Measurements from ENCODE around the gene MOSPD2.
A peak's percentile ranks its signal among the peaks of the same experiment; 100 is the strongest.

MOSPD2 gene

DNA sequence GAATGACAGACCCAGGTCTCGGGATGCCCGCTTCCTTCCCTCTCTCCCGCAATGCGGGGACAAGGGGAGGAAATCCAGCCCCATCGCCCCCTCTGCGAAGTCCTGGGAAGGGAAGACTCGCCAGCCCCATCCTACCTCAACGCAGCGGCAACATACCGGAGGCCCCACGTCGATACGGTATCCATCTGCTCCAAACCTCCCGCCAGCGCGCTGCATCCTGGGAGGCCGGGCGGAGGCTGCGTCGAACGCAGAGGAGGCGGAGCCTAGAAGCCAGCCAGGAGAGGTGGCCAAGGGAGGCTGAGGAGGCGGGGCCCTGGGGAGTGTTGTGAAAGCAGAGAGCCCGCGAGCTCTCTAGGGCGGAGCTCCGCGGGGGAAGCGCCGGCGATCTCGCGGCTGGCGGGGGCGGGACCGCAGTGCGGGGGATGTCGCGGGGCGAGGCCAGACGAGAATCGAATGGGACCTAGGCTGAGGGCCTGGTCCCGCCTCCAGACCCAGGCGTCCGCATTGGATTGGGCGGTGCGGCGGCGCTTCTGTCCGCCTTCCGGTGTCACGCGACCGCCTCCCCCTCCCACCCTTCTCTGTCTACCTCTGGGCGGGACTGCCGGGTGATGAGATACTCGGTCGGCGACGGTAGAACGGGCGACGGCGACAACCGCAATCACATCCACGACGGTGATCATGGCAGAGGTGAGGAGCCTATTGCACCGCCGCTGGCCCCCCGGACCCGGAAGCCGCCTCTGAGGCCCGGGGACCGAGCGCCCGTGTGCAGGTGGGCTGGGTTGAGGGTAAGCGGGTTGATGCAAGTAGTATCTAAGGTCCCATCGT lies at the start of gene MOSPD2, which contains the start of gene FANCB:
Gene MOSPD2 (plus strand): TSS at position 571 of the 825 bp plus-strand sequence. CDS start 108 bp downstream, at position 679.
Gene FANCB (minus strand): TSS at position 219 of the 825 bp plus-strand sequence. CDS start 7,559 bp downstream, outside the sequence.
- FAIRE-seq, result no peak
- TF ChIP-seq, protein P1, sequence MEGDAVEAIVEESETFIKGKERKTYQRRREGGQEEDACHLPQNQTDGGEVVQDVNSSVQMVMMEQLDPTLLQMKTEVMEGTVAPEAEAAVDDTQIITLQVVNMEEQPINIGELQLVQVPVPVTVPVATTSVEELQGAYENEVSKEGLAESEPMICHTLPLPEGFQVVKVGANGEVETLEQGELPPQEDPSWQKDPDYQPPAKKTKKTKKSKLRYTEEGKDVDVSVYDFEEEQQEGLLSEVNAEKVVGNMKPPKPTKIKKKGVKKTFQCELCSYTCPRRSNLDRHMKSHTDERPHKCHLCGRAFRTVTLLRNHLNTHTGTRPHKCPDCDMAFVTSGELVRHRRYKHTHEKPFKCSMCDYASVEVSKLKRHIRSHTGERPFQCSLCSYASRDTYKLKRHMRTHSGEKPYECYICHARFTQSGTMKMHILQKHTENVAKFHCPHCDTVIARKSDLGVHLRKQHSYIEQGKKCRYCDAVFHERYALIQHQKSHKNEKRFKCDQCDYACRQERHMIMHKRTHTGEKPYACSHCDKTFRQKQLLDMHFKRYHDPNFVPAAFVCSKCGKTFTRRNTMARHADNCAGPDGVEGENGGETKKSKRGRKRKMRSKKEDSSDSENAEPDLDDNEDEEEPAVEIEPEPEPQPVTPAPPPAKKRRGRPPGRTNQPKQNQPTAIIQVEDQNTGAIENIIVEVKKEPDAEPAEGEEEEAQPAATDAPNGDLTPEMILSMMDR (IDR thresholded peaks at IDR 0.05; ENCODE audit: insufficient read depth, missing control alignments), result no peak

DNA sequence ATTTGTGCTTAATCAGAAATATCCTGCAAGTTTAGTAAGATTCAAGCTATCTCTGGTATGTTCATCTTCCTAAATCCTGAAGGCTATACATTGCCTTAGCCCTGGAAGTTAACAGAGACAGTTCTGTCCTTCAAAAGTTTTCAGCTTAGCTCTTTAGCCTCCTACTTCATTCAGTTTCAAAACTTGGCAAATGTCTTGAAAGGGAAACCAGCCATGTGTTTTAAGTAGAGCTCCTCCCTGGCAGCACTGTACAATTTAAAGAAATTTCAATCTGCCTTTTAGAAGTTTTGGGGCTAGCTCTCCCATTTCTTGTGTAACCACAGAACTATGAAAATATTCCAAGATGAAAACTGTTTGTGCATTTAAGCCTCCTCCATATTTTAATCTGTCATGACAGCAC lies 47.4 kb upstream of the MOSPD2 start:
- no peak for FAIRE-seq
- no peak for DNase-seq (ENCODE audit: insufficient read length, low spot score)
- TF ChIP-seq, protein P1 (IDR thresholded peaks at IDR 0.05; ENCODE audit: insufficient read depth, missing control alignments), result no peak

More for the DNA sequence above, at the start of gene MOSPD2, which contains the start of gene FANCB:
- peak; percentile 41 for DNase-seq (ENCODE audit: insufficient read length, low spot score)

DNA sequence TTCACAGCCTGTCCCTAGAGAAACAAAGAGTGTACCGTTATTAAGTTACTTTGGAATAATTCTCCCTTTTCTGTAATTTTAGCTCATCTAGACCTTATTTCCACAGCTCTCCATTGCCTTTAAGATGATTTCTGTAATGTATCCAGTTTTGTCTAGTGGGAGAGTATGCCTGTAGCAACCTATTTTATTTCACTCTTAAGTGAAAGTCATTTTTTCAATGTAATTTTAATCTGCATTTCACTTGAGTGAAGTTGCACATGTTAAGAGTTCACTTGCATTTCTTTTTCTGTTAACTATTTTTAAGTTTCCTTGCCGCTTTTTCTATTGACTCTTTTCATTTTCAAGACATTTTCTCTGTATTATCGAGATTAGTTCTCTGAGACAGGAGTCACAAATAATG lies 46.9 kb upstream of the MOSPD2 start:
- TF ChIP-seq, protein P1 (IDR thresholded peaks at IDR 0.05; ENCODE audit: insufficient read depth, missing control alignments), result no peak
- no peak for DNase-seq (ENCODE audit: insufficient read length, low spot score)
- FAIRE-seq, result no peak

DNA sequence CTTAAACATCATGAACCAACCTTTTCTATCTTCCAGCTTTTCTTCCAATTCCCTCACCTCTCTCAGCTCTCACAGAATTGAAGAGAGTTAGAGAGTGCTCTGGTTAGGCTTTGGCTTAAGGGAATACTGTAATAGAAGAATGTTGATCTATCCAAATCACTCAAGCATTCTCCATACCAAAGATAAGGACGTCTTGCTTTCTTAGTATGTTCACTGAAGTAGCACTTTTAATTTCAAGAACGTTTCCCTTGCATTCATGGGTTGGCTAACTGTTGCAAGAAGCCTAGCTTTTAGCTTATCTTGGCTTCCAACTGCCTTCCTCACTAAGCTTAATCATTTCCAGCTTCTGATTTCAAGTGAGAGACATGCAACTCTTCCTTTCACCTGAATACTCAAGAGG lies 43.6 kb upstream of the MOSPD2 start:
- no peak for FAIRE-seq
- TF ChIP-seq, protein P1 (IDR thresholded peaks at IDR 0.05; ENCODE audit: insufficient read depth, missing control alignments), result no peak
- no peak for DNase-seq (ENCODE audit: insufficient read length, low spot score)

DNA sequence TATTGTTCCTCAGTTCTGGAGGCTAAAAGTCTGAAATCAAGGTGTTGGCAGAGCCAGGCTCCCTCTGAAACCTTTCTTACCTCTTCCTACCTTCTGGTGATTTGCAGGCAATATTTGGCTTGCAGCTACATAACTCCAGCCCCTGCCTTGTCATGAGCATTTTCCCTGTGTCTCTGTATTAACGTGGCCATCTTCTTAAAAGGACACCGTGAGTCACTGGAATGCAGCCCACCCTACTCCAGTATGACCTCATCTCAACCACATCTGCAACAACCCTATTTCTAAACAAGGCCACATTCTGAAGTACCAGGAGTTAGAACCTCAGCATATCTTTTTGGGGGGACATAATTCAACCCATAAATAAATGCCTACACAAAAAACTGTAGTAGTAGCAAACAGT lies 41.1 kb upstream of the MOSPD2 start:
- no peak for FAIRE-seq
- TF ChIP-seq, protein P1 (IDR thresholded peaks at IDR 0.05; ENCODE audit: insufficient read depth, missing control alignments), result no peak
- no peak for DNase-seq (ENCODE audit: insufficient read length, low spot score)

DNA sequence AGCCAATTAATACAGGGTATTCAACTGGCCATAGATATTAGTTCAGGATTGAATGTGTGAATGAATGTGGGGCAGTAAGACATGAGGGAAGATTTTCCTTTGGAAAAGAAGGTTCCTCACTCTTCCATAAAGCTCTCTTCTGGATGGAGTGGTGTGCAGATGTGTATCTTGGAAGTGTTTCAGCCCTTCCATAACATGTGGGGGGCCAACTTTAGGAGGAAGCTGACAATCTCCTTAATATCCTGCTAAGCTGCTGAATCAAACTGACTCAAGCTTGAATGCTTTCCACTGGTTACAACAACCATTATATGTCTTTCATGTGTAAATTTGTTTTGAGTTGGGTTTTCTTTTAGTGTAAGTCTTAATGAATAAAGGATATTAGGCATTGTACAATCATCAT lies 40.6 kb upstream of the MOSPD2 start:
- no peak for DNase-seq (ENCODE audit: insufficient read length, low spot score)
- TF ChIP-seq, protein P1 (IDR thresholded peaks at IDR 0.05; ENCODE audit: insufficient read depth, missing control alignments), result no peak
- peak; percentile 41 for FAIRE-seq

DNA sequence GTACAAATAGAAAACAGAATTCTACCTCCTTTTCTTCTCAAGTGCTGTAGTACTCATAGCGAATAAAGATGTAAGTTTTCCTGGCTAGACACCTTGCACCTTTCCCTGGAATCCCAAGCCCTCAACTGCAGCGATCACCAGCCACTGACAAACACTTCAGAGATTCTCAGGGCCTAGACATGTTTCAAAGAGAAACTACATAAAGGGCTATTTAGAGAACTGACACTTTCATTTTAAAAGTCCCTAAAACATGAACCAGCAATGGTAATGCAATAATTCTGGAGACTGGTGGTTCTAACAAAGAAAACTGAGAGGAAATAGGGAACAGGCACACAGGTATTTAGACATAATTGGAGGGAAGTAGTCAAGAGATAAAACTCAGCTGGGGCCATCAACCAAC lies 36.1 kb upstream of the MOSPD2 start:
- DNase-seq (ENCODE audit: insufficient read length, low spot score), result no peak
- TF ChIP-seq, protein P1 (IDR thresholded peaks at IDR 0.05; ENCODE audit: insufficient read depth, missing control alignments), result no peak
- FAIRE-seq, result no peak

Measured in D721Med (cell line).